Panc1 (cell line): Measurements from ENCODE around the gene SPRY1. TPM values are rescaled to one million over a fixed set of nuclear protein-coding genes. Genes with fewer than 3 reads are reported as not detected.

ENCODE experiments used
- ATAC-seq: fragments of 200-7000 bp; cut with Tn5 transposase; 2 replicates; pipeline ENCODE4 v1.9.1; 2020; ENCODE audit warnings: mild to moderate bottlenecking, moderate library complexity
- BruUV-seq: library from RNA; stranded (reverse); fragments of 400-500 nt; replicated peaks from 2 replicates; lab custom pipeline; 2021; lab: Mats Ljungman, UMichigan
- CTCF ChIA-PET: fragments of 300-600 bp; sonication (Branson Sonifier 250); formaldehyde crosslinking; loops from one replicate; lab custom pipeline; 2022; ENCODE audit warnings: antibody characterized with exemption; lab: Charles Lee
- POLR2A ChIA-PET: fragments of 300-600 bp; sonication (Branson Sonifier 250); formaldehyde crosslinking; loops from one replicate; lab custom pipeline; 2022; ENCODE audit warnings: antibody characterized with exemption; lab: Charles Lee
- DNase-seq: peaks from one replicate; pipeline ENCODE4 v3.0.0-alpha.2; 2010; ENCODE audit warnings: low read depth, low spot score
- H3K27ac ChIP-seq: 2 replicates; pipeline ENCODE4 v1.5.1; 2011; ENCODE audit warnings: mild to moderate bottlenecking, low read length, inconsistent platforms
- H3K27me3 ChIP-seq: fragments of 200-500 bp; sonication (Bioruptor generic); 2 replicates; pipeline ENCODE4 v1.6.0; 2014; ENCODE audit warnings: low read length, inconsistent platforms; ENCODE audit not compliant: control insufficient read depth, insufficient read depth
- H3K36me3 ChIP-seq: fragments of 200-500 bp; sonication (Bioruptor generic); 2 replicates; pipeline ENCODE4 v1.5.1; 2014; ENCODE audit warnings: inconsistent platforms, mild to moderate bottlenecking, low read length, moderate library complexity; ENCODE audit not compliant: control insufficient read depth, insufficient read depth
- H3K4me1 ChIP-seq: 2 replicates; pipeline ENCODE4 v1.5.1; 2011; ENCODE audit warnings: inconsistent platforms, mild to moderate bottlenecking, low read length, moderate library complexity; ENCODE audit not compliant: control insufficient read depth, insufficient read depth
- H3K4me3 ChIP-seq, 2 experiments: 2 replicates each; pipeline ENCODE4 v1.5.1; 2011 to 2012; ENCODE audit warnings: low read depth in 2 of 2, low read length in 2 of 2, mild to moderate bottlenecking in 2 of 2, inconsistent platforms in 1 of 2, moderate library complexity in 1 of 2
- H3K9me3 ChIP-seq: fragments of 200-500 bp; sonication (Bioruptor generic); 2 replicates; pipeline ENCODE4 v1.5.1; 2014; ENCODE audit warnings: low read depth, mild to moderate bottlenecking, inconsistent platforms, low read length, moderate library complexity; ENCODE audit not compliant: control insufficient read depth, insufficient read depth
- POLR2AphosphoS5 ChIP-seq: IDR thresholded peaks from 2 replicates; pipeline ENCODE4 v1.6.1; 2012; ENCODE audit warnings: mild to moderate bottlenecking, low read depth, low read length, moderate library complexity
- SIN3A ChIP-seq: IDR thresholded peaks from 2 replicates; pipeline ENCODE4 v1.6.1; 2012; ENCODE audit warnings: low read depth, mild to moderate bottlenecking, low read length, moderate library complexity, borderline replicate concordance; ENCODE audit not compliant: insufficient read depth
- TCF7L2 ChIP-seq: IDR thresholded peaks from 2 replicates; pipeline ENCODE4 v1.6.1; 2011; ENCODE audit warnings: mild to moderate bottlenecking, low read depth, low read length, inconsistent platforms
- in situ Hi-C: cut with HindIII; loops from 2 replicates; pipeline ENCODE4 v1.10.0; 2016; ENCODE audit warnings: low sequenced_read_pairs, low pct_unique_long_range_greater_than_20kb
- intact Hi-C: fragments of 100-400 bp; cut with micrococcal nuclease; formaldehyde crosslinking; loops from one replicate; pipeline ENCODE4 v1.10.0; 2022; ENCODE audit not compliant: unreplicated experiment
- total RNA-seq: library from RNA; stranded (reverse); gene quantifications from one replicate; pipeline ENCODE4 v1.2.1, GENCODE V29; 2021; ENCODE audit not compliant: unreplicated experiment
- TF ChIP-seq, protein P1 (sequence below): fragments of 450-650 bp; IDR thresholded peaks from 2 replicates; pipeline ENCODE4 v1.5.1; 2017; ENCODE audit warnings: mild to moderate bottlenecking
- TF ChIP-seq, protein P2 (sequence below), 2 experiments: IDR thresholded peaks; 2 replicates each; pipeline ENCODE4 v1.6.1; 2011 to 2012; ENCODE audit warnings: low read depth in 2 of 2, control low read depth in 1 of 2, low read length in 1 of 2, mild to moderate bottlenecking in 1 of 2, moderate library complexity in 1 of 2; ENCODE audit not compliant: insufficient read depth in 1 of 2

SPRY1 gene
- total RNA-seq, 1 experiment from 2014 or later = 77.8 TPM

DNA sequence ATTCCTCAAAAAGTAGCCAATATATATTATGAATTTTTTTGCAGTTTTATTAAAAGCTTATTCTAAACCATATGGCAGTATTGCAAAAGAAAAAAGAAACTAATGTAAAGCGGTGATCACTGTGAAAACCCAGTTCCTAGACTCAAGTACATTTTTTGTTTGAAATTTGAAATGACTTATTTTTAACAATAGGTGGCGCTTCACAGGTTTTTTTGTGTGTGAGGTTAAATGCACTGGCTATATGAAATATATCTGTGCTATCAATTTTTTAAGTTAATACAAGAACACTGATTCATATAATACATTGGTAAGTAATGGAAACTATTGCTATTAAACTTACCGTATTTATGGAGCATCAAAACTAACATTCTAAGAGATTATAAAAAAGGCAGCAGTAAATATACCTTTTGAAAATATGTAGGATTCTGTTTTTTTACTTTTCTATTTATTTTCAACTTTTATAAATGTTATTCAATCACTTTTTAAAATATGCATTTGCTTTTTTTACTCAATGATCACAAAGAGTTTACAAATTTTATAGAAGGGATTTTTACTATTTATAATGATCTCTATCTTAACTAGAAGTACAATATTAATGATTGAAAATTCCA is 5.6 kb upstream of the SPRY1 start:
- in situ Hi-C loops (no loop called here), intact Hi-C loops (loop anchor here (5.0 kb wide), 1 partner anchor 289 kb away; no protein-coding TSS in a partner anchor)
- Histone ChIP-seq H3K4me3 (no peak overlapping the region), H3K9me3 (no peaks in the 10 kb centered on the region), H3K27me3 (no peaks in the 10 kb centered on the region), H3K36me3 (no peaks in the 10 kb centered on the region), H3K4me1 (peaks cover 13% of the 10 kb centered on the region; the same call in 1 of the 2 replicates), H3K27ac (peak overlapping the region; percentile 69; the same call in 1 of the 2 replicates)
- POLR2A ChIA-PET = no interaction called here
- ATAC-seq = no peak
- no TSS peak for BruUV-seq
- TF ChIP-seq, protein P1, sequence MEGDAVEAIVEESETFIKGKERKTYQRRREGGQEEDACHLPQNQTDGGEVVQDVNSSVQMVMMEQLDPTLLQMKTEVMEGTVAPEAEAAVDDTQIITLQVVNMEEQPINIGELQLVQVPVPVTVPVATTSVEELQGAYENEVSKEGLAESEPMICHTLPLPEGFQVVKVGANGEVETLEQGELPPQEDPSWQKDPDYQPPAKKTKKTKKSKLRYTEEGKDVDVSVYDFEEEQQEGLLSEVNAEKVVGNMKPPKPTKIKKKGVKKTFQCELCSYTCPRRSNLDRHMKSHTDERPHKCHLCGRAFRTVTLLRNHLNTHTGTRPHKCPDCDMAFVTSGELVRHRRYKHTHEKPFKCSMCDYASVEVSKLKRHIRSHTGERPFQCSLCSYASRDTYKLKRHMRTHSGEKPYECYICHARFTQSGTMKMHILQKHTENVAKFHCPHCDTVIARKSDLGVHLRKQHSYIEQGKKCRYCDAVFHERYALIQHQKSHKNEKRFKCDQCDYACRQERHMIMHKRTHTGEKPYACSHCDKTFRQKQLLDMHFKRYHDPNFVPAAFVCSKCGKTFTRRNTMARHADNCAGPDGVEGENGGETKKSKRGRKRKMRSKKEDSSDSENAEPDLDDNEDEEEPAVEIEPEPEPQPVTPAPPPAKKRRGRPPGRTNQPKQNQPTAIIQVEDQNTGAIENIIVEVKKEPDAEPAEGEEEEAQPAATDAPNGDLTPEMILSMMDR = peak; percentile 47; the same call in 1 of the 2 replicates
- TF ChIP-seq, protein P2, sequence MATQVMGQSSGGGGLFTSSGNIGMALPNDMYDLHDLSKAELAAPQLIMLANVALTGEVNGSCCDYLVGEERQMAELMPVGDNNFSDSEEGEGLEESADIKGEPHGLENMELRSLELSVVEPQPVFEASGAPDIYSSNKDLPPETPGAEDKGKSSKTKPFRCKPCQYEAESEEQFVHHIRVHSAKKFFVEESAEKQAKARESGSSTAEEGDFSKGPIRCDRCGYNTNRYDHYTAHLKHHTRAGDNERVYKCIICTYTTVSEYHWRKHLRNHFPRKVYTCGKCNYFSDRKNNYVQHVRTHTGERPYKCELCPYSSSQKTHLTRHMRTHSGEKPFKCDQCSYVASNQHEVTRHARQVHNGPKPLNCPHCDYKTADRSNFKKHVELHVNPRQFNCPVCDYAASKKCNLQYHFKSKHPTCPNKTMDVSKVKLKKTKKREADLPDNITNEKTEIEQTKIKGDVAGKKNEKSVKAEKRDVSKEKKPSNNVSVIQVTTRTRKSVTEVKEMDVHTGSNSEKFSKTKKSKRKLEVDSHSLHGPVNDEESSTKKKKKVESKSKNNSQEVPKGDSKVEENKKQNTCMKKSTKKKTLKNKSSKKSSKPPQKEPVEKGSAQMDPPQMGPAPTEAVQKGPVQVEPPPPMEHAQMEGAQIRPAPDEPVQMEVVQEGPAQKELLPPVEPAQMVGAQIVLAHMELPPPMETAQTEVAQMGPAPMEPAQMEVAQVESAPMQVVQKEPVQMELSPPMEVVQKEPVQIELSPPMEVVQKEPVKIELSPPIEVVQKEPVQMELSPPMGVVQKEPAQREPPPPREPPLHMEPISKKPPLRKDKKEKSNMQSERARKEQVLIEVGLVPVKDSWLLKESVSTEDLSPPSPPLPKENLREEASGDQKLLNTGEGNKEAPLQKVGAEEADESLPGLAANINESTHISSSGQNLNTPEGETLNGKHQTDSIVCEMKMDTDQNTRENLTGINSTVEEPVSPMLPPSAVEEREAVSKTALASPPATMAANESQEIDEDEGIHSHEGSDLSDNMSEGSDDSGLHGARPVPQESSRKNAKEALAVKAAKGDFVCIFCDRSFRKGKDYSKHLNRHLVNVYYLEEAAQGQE (IDR thresholded peaks at IDR 0.05; ENCODE audit: insufficient read depth in 1 of 2, low read depth in 2 of 2, low read length in 1 of 2) = no peak
- CTCF ChIA-PET = no interaction called here
- DNase-seq = no peak

- Histone ChIP-seq H3K4me3 (peak overlapping the region; percentile 37 to 50), H3K4me1 (peaks cover 12% of the 10 kb centered on the region; the same call in 1 of the 2 replicates), H3K36me3 (peaks cover 3% of the 10 kb centered on the region), H3K27ac (peak overlapping the region; percentile 99), H3K27me3 (no peaks in the 10 kb centered on the region), H3K9me3 (no peaks in the 10 kb centered on the region)
- no peak for ATAC-seq
- CTCF ChIA-PET = interaction anchor here (0.6 kb wide), 2 partner anchors 115 to 372 kb away, joined by 4 read pairs; no protein-coding TSS in a partner anchor
- in situ Hi-C loops (no loop called here), intact Hi-C loops (loop anchor here (5.0 kb wide), 1 partner anchor 291 kb away; no protein-coding TSS in a partner anchor)
- DNase-seq = no peak
- POLR2A ChIA-PET = no interaction called here
- TF ChIP-seq SIN3A = no peak
- TF ChIP-seq, protein P2 (IDR thresholded peaks at IDR 0.05; ENCODE audit: insufficient read depth in 1 of 2, low read depth in 2 of 2, low read length in 1 of 2) = no peak
- no peak for TF ChIP-seq TCF7L2
- TF ChIP-seq POLR2AphosphoS5 = no peak
- TF ChIP-seq, protein P1 = no peak
- BruUV-seq = no TSS peak
Measured at GRCh38 chr4:123393721-123394120, 2.9 kb upstream of the SPRY1 start.
